Smooth muscle cell (in vitro differentiated cells): ENCODE results near the gene NTRK3. TPM values are rescaled to one million over a fixed set of nuclear protein-coding genes. Genes with fewer than 3 reads are reported as not detected.

ENCODE experiments used
- DNase-seq: peaks from one replicate; lab custom pipeline; 2025; ENCODE audit not compliant: unreplicated experiment; lab: John Stamatoyannopoulos, UW
- H2AFZ ChIP-seq: fragments of 200-600 bp; sonication (generic); 2 replicates; pipeline ENCODE4 v1.6.0; 2016; ENCODE audit warnings: antibody characterized with exemption, low read depth, mild to moderate bottlenecking
- H3F3A ChIP-seq: fragments of 200-600 bp; sonication (generic); 2 replicates; pipeline ENCODE4 v1.6.0; 2017; ENCODE audit warnings: antibody characterized with exemption, low read depth
- H3K27ac ChIP-seq: fragments of 200-600 bp; sonication (generic); 2 replicates; pipeline ENCODE4 v1.5.1; 2016; ENCODE audit warnings: low read depth, mild to moderate bottlenecking
- H3K27me3 ChIP-seq: fragments of 200-600 bp; sonication (generic); 2 replicates; pipeline ENCODE4 v1.6.1; 2016; ENCODE audit warnings: low read depth, mild to moderate bottlenecking
- H3K36me3 ChIP-seq: fragments of 200-600 bp; sonication (generic); 2 replicates; pipeline ENCODE4 v1.5.1; 2016; ENCODE audit warnings: low read depth
- H3K4me1 ChIP-seq: fragments of 200-600 bp; sonication (generic); 2 replicates; pipeline ENCODE4 v1.5.1; 2016; ENCODE audit warnings: low read depth
- H3K4me2 ChIP-seq: fragments of 200-600 bp; sonication (generic); 2 replicates; pipeline ENCODE4 v1.6.0; 2016; ENCODE audit warnings: mild to moderate bottlenecking
- H3K4me3 ChIP-seq: fragments of 200-600 bp; sonication (generic); 2 replicates; pipeline ENCODE4 v1.5.1; 2016; ENCODE audit warnings: mild to moderate bottlenecking
- H3K79me2 ChIP-seq: fragments of 200-600 bp; sonication (generic); 2 replicates; pipeline ENCODE4 v1.6.0; 2016; ENCODE audit warnings: low read depth, mild to moderate bottlenecking
- H3K9ac ChIP-seq: fragments of 200-600 bp; sonication (generic); 2 replicates; pipeline ENCODE4 v1.6.0; 2016; ENCODE audit warnings: low read depth
- H3K9me3 ChIP-seq: fragments of 200-600 bp; sonication (generic); replicated peaks from 2 replicates; pipeline ENCODE4 v1.5.1; 2016; ENCODE audit warnings: low read depth
- H4K20me1 ChIP-seq: fragments of 200-600 bp; sonication (generic); 2 replicates; pipeline ENCODE4 v1.6.0; 2016; ENCODE audit warnings: low read depth
- WGBS: methylation state at CpG from one replicate; pipeline ENCODE4 v1.1.7; 2016; ENCODE audit warnings: low lambda C conversion rate; 5-methylcytosine and 5-hydroxymethylcytosine counted together
- polyA plus RNA-seq: library from polyadenylated mRNA; unstranded; fragments of >200 nt; fragmentation: Nextera tagmentation; extraction: Ambion mirVana; gene quantifications from 2 replicates; pipeline ENCODE4 v1.2.1, GENCODE V29; 2016
- total RNA-seq: library from RNA; depleted of rRNA; stranded (reverse); fragments of >200 nt; gene quantifications from 2 replicates; pipeline ENCODE4 v1.2.3, GENCODE V29; 2014
- TF ChIP-seq, protein P1 (sequence below): fragments of 200-600 bp; sonication (generic); IDR thresholded peaks from 2 replicates; pipeline ENCODE4 v1.5.1; 2017; ENCODE audit warnings: borderline replicate concordance, mild to moderate bottlenecking, antibody characterized with exemption; ENCODE audit not compliant: insufficient read depth, poor library complexity, severe bottlenecking

NTRK3 gene
- total and polyA plus RNA-seq, 2 experiments from 2014 or later = 3.3 to 3.5 TPM

DNA sequence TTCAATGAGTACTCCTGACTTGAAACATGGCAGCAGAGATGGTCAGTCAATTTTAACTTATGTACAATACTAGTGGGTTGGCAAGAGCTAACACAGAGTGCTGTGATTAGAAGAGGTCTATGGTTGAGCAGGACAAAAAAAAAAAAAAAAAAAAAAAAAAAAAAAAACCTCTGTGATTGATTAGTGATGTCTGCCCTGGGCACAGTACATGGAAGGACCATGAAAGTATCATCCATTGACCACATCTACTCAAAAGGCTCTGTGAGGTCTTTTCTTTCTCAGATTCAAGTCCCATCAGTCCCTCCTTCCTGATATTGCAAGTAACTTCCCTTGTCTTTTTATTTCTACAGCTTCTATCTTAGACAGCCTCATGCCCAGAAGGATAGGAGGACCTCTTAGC lies 59.6 kb downstream of the NTRK3 start:
- H3K79me2 ChIP-seq = no peaks in the 10 kb centered on the region
- no peaks in the 10 kb centered on the region for H3F3A ChIP-seq

DNA sequence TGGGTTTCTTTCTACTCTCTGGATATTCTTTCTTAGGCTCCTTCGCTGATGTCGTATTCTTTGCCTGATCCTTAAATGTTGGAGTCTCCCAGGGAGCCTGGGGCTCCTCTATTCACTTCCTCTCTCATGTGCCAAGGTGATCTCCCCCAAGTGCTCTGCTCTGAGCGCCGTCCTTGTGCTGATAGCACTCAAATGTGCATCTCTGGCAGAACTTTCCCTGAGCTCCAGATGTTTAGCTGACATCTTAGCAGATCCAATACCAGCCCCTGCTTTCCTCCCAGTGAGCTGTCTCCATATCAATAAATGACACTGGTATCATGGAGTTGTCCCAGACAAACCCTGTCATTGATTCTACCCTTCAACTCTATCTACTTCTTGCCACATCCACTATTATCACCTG lies 62.4 kb downstream of the NTRK3 start:
- Histone ChIP-seq H3K79me2 (no peaks in the 10 kb centered on the region), H3K27ac (no peak overlapping the region), H4K20me1 (no peaks in the 10 kb centered on the region), H3F3A (no peaks in the 10 kb centered on the region), H3K4me2 (no peak overlapping the region), H3K9me3 (no peaks in the 10 kb centered on the region), H3K27me3 (peaks cover 6% of the 10 kb centered on the region), H3K4me3 (no peak overlapping the region), H3K4me1 (no peaks in the 10 kb centered on the region), H3K36me3 (no peaks in the 10 kb centered on the region), H3K9ac (no peak overlapping the region), H2AFZ (no peak overlapping the region)
- DNase-seq = no peak
- TF ChIP-seq, protein P1, sequence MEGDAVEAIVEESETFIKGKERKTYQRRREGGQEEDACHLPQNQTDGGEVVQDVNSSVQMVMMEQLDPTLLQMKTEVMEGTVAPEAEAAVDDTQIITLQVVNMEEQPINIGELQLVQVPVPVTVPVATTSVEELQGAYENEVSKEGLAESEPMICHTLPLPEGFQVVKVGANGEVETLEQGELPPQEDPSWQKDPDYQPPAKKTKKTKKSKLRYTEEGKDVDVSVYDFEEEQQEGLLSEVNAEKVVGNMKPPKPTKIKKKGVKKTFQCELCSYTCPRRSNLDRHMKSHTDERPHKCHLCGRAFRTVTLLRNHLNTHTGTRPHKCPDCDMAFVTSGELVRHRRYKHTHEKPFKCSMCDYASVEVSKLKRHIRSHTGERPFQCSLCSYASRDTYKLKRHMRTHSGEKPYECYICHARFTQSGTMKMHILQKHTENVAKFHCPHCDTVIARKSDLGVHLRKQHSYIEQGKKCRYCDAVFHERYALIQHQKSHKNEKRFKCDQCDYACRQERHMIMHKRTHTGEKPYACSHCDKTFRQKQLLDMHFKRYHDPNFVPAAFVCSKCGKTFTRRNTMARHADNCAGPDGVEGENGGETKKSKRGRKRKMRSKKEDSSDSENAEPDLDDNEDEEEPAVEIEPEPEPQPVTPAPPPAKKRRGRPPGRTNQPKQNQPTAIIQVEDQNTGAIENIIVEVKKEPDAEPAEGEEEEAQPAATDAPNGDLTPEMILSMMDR = no peak
- WGBS = 91% methylated on average over 4 of the region's 4 CpGs

More for the DNA sequence above, 59.6 kb downstream of the NTRK3 start:
- Histone ChIP-seq H4K20me1 (no peaks in the 10 kb centered on the region), H3K9me3 (no peaks in the 10 kb centered on the region), H3K9ac (no peak overlapping the region), H2AFZ (no peak overlapping the region), H3K4me2 (no peak overlapping the region), H3K4me1 (no peaks in the 10 kb centered on the region), H3K27me3 (peaks cover 6% of the 10 kb centered on the region), H3K4me3 (no peak overlapping the region), H3K36me3 (no peaks in the 10 kb centered on the region), H3K27ac (no peak overlapping the region)
- TF ChIP-seq, protein P1 = no peak
- DNase-seq = no peak

DNA sequence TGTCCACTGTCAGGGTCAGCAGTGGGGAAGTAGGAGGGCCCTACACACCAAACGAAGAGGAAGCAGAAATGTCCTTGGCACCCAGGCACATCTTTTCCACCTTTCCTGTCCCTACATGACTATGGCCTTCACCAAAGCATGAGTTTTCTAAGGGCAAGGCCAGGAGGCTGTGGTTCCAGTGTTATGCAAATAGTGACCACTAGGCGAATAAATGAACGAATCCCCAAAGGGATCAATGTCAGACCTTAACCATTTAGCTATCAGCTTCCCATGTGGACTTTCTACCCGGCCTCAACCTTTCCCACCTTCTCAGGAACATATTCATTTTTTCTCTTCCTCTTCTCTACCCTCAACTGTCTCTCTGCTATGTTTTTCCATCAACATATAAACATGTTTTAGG lies 63.1 kb downstream of the NTRK3 start:
- H4K20me1 ChIP-seq = no peaks in the 10 kb centered on the region
- no peak overlapping the region for H3K9ac ChIP-seq
- H3K36me3 ChIP-seq = no peaks in the 10 kb centered on the region
- no peak overlapping the region for H3K27ac ChIP-seq
- DNase-seq = no peak
- H3K27me3 ChIP-seq = peaks cover 1% of the 10 kb centered on the region
- H3K4me2 ChIP-seq = no peak overlapping the region
- no peaks in the 10 kb centered on the region for H3K4me1 ChIP-seq
- no peaks in the 10 kb centered on the region for H3K9me3 ChIP-seq
- H2AFZ ChIP-seq = no peak overlapping the region
- H3F3A ChIP-seq = no peaks in the 10 kb centered on the region
- H3K4me3 ChIP-seq = no peak overlapping the region
- 63% methylated on average over 4 of the region's 4 CpGs for WGBS
- no peaks in the 10 kb centered on the region for H3K79me2 ChIP-seq
- TF ChIP-seq, protein P1 = peak; percentile 5

DNA sequence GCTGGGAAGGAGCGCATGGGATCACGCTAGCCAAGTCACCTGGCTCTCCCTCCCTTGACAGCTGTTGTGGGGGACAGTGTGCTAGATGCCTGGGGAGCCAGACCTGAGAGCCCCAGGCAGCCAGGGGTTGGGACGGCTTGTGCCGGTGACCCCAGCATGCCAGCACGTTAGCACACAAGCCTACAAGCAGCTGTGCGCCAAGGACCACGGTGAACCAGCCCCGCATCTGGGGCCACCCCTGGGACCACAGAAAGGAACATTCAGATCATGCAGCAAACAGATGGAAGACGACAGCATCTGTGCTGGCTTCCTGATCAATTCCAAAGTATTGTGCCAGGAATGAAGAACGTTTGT lies 64.8 kb downstream of the NTRK3 start:
- H3K27ac ChIP-seq = no peak overlapping the region
- no peaks in the 10 kb centered on the region for H3K27me3 ChIP-seq
- H3K9me3 ChIP-seq = no peaks in the 10 kb centered on the region
- no peaks in the 10 kb centered on the region for H3K36me3 ChIP-seq
- no peaks in the 10 kb centered on the region for H3K79me2 ChIP-seq
- no peak for DNase-seq
- H3K4me1 ChIP-seq = no peaks in the 10 kb centered on the region
- no peak overlapping the region for H3K4me3 ChIP-seq
- H3K4me2 ChIP-seq = no peak overlapping the region
- no peaks in the 10 kb centered on the region for H4K20me1 ChIP-seq
- WGBS = 93% methylated on average over 10 of the region's 10 CpGs
- TF ChIP-seq, protein P1 = no peak
- H3F3A ChIP-seq = no peaks in the 10 kb centered on the region
- H2AFZ ChIP-seq = no peak overlapping the region
- H3K9ac ChIP-seq = no peak overlapping the region
